ACHN (cell line): ENCODE results near the gene ASPHD2.
"Not testable (repeated sequence)": the region's sequence is repeated elsewhere in the genome, so short reads cannot be mapped to it uniquely, and the experiment has no call there.

ENCODE experiments used
- DNase-seq: peaks from one replicate; pipeline ENCODE4 v3.0.0-alpha.2; 2015
- in situ Hi-C: cut with HindIII; loops from 2 replicates; pipeline ENCODE4 v1.10.0; 2017; ENCODE audit warnings: low sequenced_read_pairs, low pct_ligation_motif_present, low pct_unique_long_range_greater_than_20kb

Gene ASPHD2, protein sequence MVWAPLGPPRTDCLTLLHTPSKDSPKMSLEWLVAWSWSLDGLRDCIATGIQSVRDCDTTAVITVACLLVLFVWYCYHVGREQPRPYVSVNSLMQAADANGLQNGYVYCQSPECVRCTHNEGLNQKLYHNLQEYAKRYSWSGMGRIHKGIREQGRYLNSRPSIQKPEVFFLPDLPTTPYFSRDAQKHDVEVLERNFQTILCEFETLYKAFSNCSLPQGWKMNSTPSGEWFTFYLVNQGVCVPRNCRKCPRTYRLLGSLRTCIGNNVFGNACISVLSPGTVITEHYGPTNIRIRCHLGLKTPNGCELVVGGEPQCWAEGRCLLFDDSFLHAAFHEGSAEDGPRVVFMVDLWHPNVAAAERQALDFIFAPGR

DNA sequence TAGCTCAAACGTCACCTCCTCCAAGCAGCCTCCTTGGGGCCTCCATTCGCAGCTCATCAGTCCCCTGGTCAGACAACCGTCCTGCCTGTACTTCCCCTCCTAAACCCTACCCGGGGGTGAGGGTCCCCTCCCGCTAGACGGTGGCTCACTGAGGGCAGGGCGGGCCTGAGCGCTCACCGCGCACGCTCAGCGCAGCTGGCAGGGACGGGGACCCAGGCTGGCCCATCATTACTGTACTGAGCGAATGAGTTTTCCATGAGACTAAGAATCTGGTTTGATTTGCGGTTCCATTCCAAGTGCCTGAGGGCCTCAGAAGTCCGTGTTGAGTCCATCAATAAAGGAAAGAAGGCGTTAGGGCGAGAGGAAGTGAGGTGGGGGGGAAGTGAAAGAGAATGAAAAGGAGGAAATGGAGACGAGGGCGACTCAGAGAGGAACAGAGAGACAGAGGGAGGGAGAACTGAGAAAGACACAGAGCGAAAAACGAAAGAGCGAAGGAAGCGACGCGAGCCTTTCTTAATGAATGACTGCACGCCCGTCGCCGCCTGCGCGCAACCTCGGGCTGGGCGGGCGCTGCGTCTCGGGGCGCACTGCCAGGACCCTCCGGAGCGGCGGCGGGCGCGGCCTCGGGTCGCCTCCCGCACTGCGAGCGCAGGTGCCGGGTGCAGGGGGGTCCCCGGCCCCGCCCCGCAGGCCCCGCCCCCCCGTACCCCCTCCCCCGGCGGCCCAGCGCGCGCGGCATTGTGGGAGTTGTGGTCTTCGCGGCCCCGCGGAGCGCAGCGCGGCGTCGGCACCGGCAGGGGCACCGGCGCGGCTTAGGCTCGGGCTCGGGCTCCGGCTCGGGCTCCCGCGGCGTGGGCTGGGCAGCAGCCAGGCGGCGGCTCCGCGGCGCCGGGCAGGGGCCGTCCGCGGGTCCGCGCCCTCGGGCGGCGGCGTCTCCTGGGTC, at the start of gene ASPHD2:
ASPHD2 (plus strand) TSS at position 746 of the 943 bp plus-strand sequence. CDS start 4,356 bp downstream, outside the sequence.
- peak; percentile 84 for DNase-seq
- in situ Hi-C loops = no loop called here

DNA sequence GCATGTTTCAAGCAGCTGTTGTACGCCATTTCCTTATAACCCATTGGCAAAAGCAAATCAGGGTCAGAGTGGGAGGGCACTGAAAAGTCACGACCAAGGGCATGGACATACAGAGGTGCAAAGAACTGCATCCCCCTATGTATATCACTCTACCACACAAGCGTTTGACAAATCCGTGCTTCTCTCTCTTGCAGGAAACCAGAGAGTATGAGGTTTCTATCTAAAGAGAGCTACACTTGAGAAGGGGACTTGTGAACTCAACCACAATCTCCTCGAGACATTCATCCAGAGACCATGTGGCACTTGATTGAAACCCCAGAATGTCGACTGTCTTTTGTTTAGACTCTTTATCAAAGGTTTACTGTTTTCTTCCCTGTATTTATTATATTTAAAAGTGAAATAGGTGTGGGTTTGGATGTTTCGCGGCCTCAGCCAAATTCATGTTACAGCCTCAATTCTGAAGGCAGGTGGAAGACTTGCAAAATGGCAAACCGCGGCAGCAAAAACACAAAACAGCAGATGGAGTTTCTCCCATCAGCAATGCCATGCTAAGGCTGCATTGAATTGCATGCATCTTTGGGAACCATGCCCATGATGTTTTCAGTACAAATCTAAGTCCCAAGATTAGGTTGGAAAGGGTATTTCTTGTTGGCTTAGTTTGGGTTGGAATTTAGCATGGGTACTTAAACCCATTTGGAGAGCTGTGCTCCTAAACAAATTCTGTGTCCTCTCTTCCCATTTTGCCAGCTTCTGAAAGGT, 48.8 kb upstream of the ASPHD2 start:
- no peak for DNase-seq
- in situ Hi-C loops = no loop called here

DNA sequence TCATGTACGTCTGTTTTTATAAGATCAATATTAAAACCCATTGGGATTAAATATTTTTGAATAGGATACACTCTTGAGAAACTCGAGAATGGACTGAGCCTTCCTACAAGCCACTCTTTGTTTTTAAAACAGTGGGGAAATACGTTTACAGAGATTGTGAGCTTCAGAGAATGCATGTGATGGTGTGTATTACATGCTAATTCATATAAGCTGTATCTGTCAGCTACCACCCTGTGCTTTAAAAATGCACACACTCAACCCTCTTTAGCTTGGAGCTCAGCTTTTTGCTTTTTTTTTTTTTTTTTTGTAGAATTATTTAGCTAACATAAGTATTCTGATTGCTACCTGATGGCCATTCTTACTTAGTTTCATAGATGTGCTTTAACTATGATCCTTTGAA, 46.3 kb upstream of the ASPHD2 start:
- in situ Hi-C loops = no loop called here

DNA sequence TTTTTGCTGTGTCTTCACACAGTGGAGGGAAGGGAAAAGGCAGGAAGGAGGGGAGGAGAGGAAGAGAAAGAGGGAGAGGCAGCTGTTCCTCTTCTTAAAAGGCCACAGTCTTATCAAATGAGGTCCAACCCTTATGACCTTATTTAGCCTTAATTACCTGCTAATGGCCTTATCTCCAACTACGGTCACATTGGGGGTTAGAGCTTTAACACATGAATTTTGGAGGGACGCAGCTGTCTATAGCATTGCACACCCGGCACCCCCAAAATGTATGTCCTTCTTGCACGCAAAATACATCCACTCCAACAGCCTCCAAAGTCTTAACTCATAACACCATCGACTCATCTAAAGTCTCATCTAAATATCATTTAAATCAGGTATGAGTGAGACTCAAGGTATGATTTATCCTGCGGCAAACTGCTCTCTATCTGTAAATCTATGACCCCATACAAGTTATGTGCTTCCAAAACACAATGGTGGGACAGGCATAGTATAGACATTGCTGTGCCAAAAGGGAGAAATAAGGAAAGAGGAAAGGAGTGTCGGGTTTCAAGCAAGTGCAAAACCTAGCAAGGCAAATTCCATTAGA, 45.0 kb upstream of the ASPHD2 start:
- in situ Hi-C loops = no loop called here
- DNase-seq = no peak

More for the DNA sequence above, 46.3 kb upstream of the ASPHD2 start:
- DNase-seq = no peak

DNA sequence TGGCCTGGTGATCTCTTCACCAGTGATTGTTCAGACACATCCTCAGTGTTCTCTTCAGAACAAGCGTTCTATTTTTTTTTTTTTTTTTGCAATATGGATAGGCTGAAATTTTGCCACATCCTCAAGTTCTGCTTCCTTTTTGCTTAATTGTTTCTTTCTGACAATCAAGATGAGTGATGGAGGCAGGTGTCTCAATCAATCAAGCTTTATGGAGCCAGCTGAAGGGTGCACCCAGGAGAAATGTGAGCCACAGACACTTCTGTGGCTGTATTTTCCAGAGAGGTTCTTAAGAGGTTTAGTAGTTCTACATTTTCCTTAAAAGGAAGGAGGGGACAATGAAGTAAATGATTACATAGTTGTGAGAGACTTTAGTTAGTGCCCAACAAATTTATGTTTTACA, 43.9 kb upstream of the ASPHD2 start:
- no peak for DNase-seq
- in situ Hi-C loops = no loop called here

DNA sequence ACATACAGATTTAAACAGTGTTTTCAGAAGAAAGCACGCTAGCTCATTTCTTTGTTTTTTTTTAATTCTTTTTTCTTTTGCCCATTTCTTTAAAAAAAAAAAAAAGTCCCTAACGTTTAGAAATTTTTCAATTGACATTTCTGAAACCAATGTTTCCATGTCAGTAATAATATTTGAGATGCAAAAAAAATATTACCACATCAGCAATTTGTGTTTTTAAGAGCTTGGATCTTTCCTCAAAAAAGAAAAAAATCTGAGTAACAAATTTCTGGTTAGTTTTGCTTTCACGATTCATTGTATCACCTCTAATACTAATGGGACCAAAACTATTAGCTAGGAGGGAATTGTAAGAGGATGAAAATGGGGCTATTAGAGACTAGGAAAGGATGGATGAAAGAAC, 39.9 kb upstream of the ASPHD2 start:
- DNase-seq = no peak
- in situ Hi-C loops = no loop called here

DNA sequence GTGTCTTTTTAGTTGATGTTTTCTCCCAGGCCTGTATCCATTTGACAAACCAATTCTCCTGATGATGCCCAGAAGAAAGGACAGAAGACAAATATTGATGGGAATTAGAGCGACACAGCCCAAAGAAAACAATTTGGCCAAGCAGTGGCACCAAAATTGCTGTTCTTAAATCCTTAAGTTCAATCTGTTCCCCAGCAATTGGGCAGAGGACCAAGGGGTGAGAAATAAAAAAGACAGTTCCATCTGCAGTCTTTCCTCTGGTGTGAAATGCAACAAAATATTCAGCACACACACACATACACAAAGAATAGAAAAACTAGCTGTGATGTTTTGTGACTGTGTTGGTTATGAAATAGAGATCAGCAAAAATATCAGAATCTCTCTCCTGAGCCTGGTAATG, 38.0 kb upstream of the ASPHD2 start:
- in situ Hi-C loops = no loop called here
- no peak for DNase-seq

DNA sequence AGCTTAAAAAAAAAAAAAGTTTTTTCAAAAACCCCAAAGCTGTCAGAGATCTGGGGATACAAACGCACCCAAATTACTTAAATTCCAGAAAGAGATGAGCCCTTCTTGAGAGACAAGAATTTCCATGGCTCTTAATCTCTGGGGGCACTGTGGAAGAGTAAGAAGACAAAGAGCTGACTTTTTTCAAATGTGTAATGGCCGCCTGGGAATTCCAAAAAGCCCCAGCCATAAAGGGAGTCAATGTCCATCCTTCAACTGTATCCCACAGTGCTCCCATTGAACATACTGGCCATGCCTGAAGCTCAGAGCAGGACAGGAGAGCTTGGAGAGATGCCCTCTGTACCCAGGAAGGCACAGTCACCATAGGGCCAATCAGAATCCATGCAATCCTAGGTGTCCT, 37.4 kb upstream of the ASPHD2 start:
- no peak for DNase-seq
- in situ Hi-C loops = no loop called here

DNA sequence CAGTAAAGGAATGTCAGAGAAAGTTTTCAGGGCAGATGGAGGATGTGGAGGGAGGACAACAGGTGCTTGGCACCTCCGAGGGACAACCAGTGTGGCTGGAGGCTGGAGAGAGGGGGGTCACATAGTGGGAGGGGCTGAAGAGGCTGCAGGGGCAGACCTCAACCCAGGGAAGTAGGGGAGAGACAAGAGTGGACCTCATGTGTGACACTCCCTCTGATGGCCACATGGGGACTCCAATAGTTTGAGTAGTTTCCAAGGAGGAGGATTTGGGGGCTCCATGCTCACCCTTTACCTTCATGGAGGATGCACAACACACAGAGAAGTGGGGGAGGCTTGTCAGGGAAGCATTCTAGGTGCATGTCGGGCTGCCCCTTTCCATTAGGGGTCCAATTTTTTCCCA, 35.1 kb upstream of the ASPHD2 start:
- DNase-seq = no peak
- in situ Hi-C loops = no loop called here

DNA sequence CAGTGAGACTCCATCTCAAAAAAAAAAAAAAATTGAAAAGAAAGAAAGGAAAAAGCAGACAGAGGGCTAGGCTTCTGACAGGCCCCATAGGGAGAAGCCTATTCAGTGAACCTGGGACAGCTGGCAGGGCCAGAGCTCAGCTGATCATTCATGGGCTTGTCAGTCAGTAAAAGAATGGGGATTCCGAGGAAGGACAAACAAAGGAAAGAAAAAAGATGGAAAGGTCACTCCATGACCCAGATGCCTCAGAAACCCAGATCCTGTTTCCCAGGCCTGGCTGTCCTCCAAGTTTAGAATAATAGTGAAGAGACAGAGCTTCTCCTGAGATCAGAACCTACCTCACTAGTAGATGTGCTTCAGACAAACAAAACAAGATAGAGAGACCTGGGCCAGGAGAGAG, 34.3 kb upstream of the ASPHD2 start:
- no peak for DNase-seq
- in situ Hi-C loops = no loop called here

DNA sequence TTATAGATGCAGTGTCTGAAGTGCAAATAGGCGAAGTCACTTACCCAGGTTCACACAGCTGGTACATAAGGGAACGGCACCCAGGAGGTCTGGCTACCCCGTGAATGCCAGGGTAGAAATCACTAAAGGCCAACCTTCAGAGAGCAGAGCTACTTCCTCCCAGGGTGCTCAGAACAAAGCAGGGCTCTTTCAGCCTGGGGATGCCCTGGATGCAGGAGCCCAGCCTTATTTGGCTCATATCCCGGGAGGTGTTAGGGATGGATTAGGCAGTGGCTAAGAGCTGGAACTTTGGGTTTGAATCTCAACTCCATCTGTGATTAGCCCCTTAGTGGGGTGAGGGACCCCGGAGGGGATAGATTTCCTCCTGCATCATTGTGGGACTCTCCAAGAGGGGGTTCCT, 33.1 kb upstream of the ASPHD2 start:
- in situ Hi-C loops = no loop called here
- no peak for DNase-seq

DNA sequence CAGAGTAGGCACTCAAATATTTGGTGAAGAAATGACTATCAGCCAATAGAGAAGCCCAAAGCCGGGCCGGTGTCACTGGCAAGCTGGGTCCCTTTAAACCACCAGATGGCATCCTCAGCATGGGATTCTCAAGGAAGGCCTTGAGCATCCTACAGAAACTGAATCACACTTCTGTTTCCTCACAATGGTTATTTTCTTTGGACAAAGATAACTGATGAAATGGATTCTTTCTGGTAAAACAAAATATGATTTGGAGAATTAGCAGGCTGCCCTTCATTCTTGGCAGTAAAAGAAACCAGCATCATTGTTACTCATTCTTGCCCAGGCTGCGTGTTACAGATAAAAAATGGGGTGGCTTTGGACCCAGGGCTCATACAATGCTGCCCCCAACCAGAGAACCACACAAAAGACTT, 30.3 kb upstream of the ASPHD2 start:
- in situ Hi-C loops = no loop called here
- peak; percentile 65 for DNase-seq

DNA sequence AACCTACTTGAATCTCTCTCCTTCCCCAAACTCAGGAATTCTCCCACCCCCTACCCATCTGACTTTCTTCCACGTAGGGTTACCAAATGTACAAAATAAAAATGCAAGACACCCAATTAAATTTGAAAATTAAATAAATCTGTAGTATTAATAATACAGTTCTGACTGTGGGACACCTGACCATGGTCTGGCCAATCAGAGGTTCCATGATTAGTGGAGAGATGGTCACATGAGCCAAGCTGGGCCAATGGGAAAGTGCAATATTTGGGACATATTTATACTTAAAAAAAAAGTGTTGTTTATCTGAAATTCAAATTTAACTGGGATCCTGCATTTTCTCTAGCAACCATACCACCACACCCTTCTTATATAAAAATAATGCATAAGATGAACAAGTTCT, 29.8 kb upstream of the ASPHD2 start:
- in situ Hi-C loops = no loop called here
- DNase-seq = no peak

DNA sequence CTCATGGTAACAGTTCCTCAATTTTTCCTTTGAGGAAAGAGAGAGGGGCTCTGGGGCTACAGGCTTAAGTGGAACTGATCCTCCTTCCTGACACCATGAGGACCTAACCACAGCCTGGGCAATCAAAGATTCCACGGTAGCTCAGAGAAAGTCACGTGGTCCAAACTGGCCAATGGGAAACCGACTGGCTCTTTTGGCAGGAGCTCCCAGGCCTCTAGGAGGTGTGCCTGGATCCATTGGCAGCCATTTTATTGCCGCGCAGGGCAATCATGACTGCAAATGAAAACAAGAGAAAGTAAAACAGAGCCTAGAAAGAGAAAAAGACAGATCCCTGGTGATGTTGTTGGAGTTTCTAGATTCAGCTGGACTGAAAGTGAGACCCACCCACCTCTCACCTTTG, 27.3 kb upstream of the ASPHD2 start:
- DNase-seq = no peak
- in situ Hi-C loops = no loop called here

DNA sequence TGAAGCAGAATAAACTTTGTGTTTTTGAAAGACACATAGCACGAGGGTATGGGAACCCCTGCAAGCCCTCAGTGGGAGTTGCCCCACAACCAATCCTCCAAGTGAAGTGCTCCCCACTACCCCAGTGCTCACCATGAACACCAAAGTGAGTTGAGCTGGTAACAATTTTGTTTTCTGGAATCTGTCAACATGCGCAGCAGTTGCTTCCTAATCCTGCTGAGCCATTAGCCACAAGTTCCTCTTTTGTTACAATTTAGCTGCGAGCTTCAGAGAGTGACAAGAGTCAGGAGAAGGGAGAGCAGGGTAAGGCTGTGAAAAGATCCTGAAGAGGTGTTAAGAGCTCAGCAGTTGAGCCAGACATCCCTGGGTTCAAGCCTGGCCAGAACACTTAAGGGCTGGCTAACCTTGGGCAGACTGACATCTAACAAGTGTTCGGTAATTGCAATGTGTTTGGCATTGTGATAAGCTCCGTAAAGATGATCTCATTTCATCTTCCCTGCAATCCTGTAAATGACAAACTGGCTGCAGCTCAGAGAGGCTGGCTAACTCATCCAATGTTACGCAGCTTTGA, 24.1 kb upstream of the ASPHD2 start:
- no peak for DNase-seq
- in situ Hi-C loops = no loop called here

DNA sequence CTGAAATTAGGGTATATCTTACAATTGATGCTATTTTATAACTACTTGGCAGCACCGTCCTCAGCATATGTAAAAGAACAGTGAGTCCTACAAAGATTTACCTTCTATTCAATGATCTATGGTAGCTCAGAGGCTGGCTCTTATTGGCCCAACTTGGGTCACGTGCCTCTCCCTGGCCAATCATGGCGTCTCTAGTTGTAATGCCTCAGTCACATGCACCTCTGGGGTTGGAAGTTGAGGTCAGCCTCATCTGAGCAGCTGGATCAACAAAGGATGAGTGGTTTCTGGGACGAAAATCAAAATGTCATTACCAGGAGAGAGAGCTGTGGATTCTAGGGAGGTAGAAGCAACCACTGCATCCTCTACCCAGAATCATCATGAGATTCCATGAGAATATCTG, 22.9 kb upstream of the ASPHD2 start:
- in situ Hi-C loops = no loop called here
- DNase-seq = no peak

DNA sequence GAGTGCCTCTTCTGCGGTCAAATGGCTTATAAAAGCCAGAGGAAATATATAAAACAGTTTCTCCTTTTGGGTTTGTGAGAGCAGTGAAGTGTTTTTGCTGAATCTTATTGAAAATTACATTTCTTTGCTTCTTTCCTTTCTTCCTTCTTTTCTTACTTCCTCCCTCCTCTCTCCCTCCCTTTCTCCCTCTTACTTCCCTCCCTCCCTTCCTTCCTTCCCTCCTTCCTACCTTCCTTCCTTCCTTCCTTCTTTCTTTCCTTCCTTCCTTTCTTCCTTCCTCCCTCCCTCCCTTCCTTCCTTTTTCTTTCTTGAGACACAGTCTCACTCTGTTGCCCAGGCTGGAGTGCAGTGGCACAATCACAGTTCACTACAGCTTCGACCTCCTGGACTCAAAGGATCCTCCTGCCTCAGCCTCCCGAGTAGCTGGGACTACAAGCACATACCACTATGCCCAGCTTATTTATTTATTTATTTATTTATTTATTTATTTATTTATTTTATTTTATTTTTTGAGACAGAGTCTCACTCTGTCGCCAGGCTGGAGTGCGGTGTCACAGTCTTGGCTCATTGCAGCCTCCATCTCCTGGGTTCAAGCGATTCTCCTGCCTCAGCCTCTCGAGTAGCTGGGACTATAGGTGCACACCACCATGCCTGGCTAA, 20.4 kb upstream of the ASPHD2 start:
- DNase-seq, in situ Hi-C loops: not testable (repeated sequence)
